CD4-positive, alpha-beta memory T cell (primary cell): ENCODE data around the gene MMP8. TPM values are rescaled to one million over a fixed set of nuclear protein-coding genes. Genes with fewer than 3 reads are reported as not detected.

Experiments used
- polyA plus RNA-seq, 2 donors: library from polyadenylated mRNA; unstranded; fragments of 300-500 nt; fragmentation: Illumina TruSeq; gene quantifications; one replicate each; pipeline ENCODE4 v1.2.3, GENCODE V29; 2021
- total RNA-seq, 2 experiments: library from RNA; stranded (reverse); gene quantifications; one replicate each; pipeline ENCODE4 v1.2.3, GENCODE V29; 2021

The MMP8 gene
- total and polyA plus RNA-seq, 4 experiments from 2014 or later: not detected

Other genes with a start within 250 kb of the MMP8 start
- gene MMP7, start 194.2 kb downstream of the MMP8 start, total RNA-seq: not detected
- gene MMP7, start 194.2 kb downstream of the MMP8 start, polyA plus RNA-seq: not detected
- not detected for gene MMP20, start 99.6 kb downstream of the MMP8 start, total RNA-seq
- not detected for gene MMP20, start 99.6 kb downstream of the MMP8 start, polyA plus RNA-seq
- not detected for gene MMP27, start 19.2 kb downstream of the MMP8 start, total RNA-seq
- not detected for gene MMP27, start 19.2 kb downstream of the MMP8 start, polyA plus RNA-seq
- not detected for gene MMP10, start 55.7 kb upstream of the MMP8 start, total RNA-seq
- not detected for gene MMP10, start 55.7 kb upstream of the MMP8 start, polyA plus RNA-seq
- not detected for gene MMP1, start 73.2 kb upstream of the MMP8 start, total RNA-seq
- gene MMP1, start 73.2 kb upstream of the MMP8 start, polyA plus RNA-seq: not detected
- not detected for gene MMP3, start 118.7 kb upstream of the MMP8 start, total RNA-seq
- gene MMP3, start 118.7 kb upstream of the MMP8 start, polyA plus RNA-seq: not detected
- gene MMP12, start 150.0 kb upstream of the MMP8 start, total RNA-seq: not detected
- gene MMP12, start 150.0 kb upstream of the MMP8 start, polyA plus RNA-seq: not detected
- not detected for gene MMP13, start 230.8 kb upstream of the MMP8 start, total RNA-seq
- gene MMP13, start 230.8 kb upstream of the MMP8 start, polyA plus RNA-seq: not detected